ENCODE measurements around the gene TOP3B. TPM values are rescaled to one million over a fixed set of nuclear protein-coding genes. Genes with fewer than 3 reads are reported as not detected.

The TOP3B gene
- polyA plus RNA-seq, 1 experiment: 12.8 TPM

GRCh38 chr22:21936151-21936775 lies 46.3 kb downstream of the TOP3B start:
- ChIA-PET POLR2A (no interaction called here), CTCF (interaction anchor here (2.7 to 7.3 kb wide), 7 partner anchors 12 to 230 kb away, joined by 7 to 80 read pairs (median 44); partner anchors contain the start of gene PPM1F)
- no peak for DNase-seq (ENCODE audit: low read depth)
- H3K27me3 ChIP-seq (ENCODE audit: control insufficient read depth, insufficient read depth, low read length): no peaks in the 10 kb centered on the region
- no peak overlapping the region for H3K4me3 ChIP-seq (ENCODE audit: low read depth, low read length)
- H3K36me3 ChIP-seq (ENCODE audit: control insufficient read depth, insufficient read depth, low read length): peaks cover 20% of the 10 kb centered on the region
- no peak for TF ChIP-seq CTCF (IDR thresholded peaks at IDR 0.05; ENCODE audit: insufficient read depth, low read depth, low read length)

- ChIA-PET CTCF (interaction anchor here (1.8 kb wide), 1 partner anchor 19 kb away, joined by 7 read pairs; the partner anchor contains the start of gene PPM1F), POLR2A (no interaction called here)
- no peak overlapping the region for H3K4me3 ChIP-seq (ENCODE audit: low read depth, low read length)
- H3K36me3 ChIP-seq (ENCODE audit: control insufficient read depth, insufficient read depth, low read length): peaks cover 37% of the 10 kb centered on the region
- H3K27me3 ChIP-seq (ENCODE audit: control insufficient read depth, insufficient read depth, low read length): no peaks in the 10 kb centered on the region
- TF ChIP-seq CTCF (IDR thresholded peaks at IDR 0.05; ENCODE audit: insufficient read depth, low read depth, low read length): no peak
- DNase-seq (ENCODE audit: low read depth): no peak
These were observed 48.7 kb downstream of the TOP3B start for GRCh38 chr22:21933910-21934309.

GRCh38 chr22:21933413-21933812 lies 49.2 kb downstream of the TOP3B start:
- no peak for TF ChIP-seq CTCF (IDR thresholded peaks at IDR 0.05; ENCODE audit: insufficient read depth, low read depth, low read length)
- Histone ChIP-seq H3K36me3 (ENCODE audit: control insufficient read depth, insufficient read depth, low read length) (peaks cover 38% of the 10 kb centered on the region), H3K27me3 (ENCODE audit: control insufficient read depth, insufficient read depth, low read length) (no peaks in the 10 kb centered on the region), H3K4me3 (ENCODE audit: low read depth, low read length) (no peak overlapping the region)
- CTCF ChIA-PET: interaction anchor here (1.8 kb wide), 1 partner anchor 19 kb away, joined by 7 read pairs; the partner anchor contains the start of gene PPM1F
- POLR2A ChIA-PET: no interaction called here
- no peak for DNase-seq (ENCODE audit: low read depth)

GRCh38 chr22:21932347-21932746 lies 50.2 kb downstream of the TOP3B start:
- H3K27me3 ChIP-seq (ENCODE audit: control insufficient read depth, insufficient read depth, low read length): no peaks in the 10 kb centered on the region
- TF ChIP-seq CTCF (IDR thresholded peaks at IDR 0.05; ENCODE audit: insufficient read depth, low read depth, low read length): no peak
- peaks cover 41% of the 10 kb centered on the region for H3K36me3 ChIP-seq (ENCODE audit: control insufficient read depth, insufficient read depth, low read length)
- POLR2A ChIA-PET: no interaction called here
- no peak overlapping the region for H3K4me3 ChIP-seq (ENCODE audit: low read depth, low read length)
- no peak for DNase-seq (ENCODE audit: low read depth)
- CTCF ChIA-PET: interaction anchor here (0.6 to 1.5 kb wide), 2 partner anchors 214 to 219 kb away, joined by 3 read pairs; no protein-coding TSS in a partner anchor

- no peak for TF ChIP-seq CTCF (IDR thresholded peaks at IDR 0.05; ENCODE audit: insufficient read depth, low read depth, low read length)
- POLR2A ChIA-PET: no interaction called here
- no peak for DNase-seq (ENCODE audit: low read depth)
- H3K36me3 ChIP-seq (ENCODE audit: control insufficient read depth, insufficient read depth, low read length): peaks cover 43% of the 10 kb centered on the region
- H3K4me3 ChIP-seq (ENCODE audit: low read depth, low read length): no peak overlapping the region
- no peaks in the 10 kb centered on the region for H3K27me3 ChIP-seq (ENCODE audit: control insufficient read depth, insufficient read depth, low read length)
- CTCF ChIA-PET: interaction anchor here (0.6 to 1.5 kb wide), 3 partner anchors 114 to 218 kb away, joined by 3 to 4 read pairs (median 3); no protein-coding TSS in a partner anchor
These were observed 51.5 kb downstream of the TOP3B start for GRCh38 chr22:21931056-21931455.

Measured in BJ (cell line).